WTC11 (cell line): ENCODE results near the gene H2AZ1. TPM values are rescaled to one million over a fixed set of nuclear protein-coding genes. Genes with fewer than 3 reads are reported as not detected.

ENCODE experiments used
- CBFB ChIP-seq: sonication (generic); formaldehyde crosslinking; IDR thresholded peaks from 2 replicates; pipeline ENCODE4 v1.8.1; 2022; ENCODE audit warnings: mild to moderate bottlenecking, low read depth, missing genetic modification reagents
- GABPB1 ChIP-seq: sonication (generic); formaldehyde crosslinking; IDR thresholded peaks from 2 replicates; pipeline ENCODE4 v1.8.1; 2023; ENCODE audit warnings: mild to moderate bottlenecking, missing genetic modification reagents
- PRDM15 ChIP-seq: sonication (generic); formaldehyde crosslinking; IDR thresholded peaks from 2 replicates; pipeline ENCODE4 v1.8.0; 2022; ENCODE audit warnings: missing genetic modification reagents
- ZNF532 ChIP-seq: fragments of 250-450 bp; sonication (Bioruptor Pico); IDR thresholded peaks from 2 replicates; pipeline ENCODE4 v1.9.0; 2021; ENCODE audit warnings: mild to moderate bottlenecking, borderline replicate concordance
- total RNA-seq: library from RNA; stranded (reverse); gene quantifications from 3 replicates; pipeline ENCODE4 v1.2.3, GENCODE V29; 2021

Gene H2AZ1
- total RNA-seq, 1 experiment from 2014 or later: 684 TPM

GRCh38 chr4:99915449-99915848, 34.6 kb downstream of the H2AZ1 start (continued):
- no peak for TF ChIP-seq ZNF532 (CRISPR knock-in tag)
- TF ChIP-seq PRDM15 (CRISPR knock-in tag): no peak
- TF ChIP-seq CBFB (CRISPR knock-in tag): no peak
- TF ChIP-seq GABPB1 (CRISPR knock-in tag): no peak

Other genes with a start within 250 kb of the H2AZ1 start
- 0.07 TPM in 1 of 3 replicates, not detected in the others for gene DAPP1, start 133.4 kb downstream of the H2AZ1 start, total RNA-seq
- gene LAMTOR3, start 55.8 kb downstream of the H2AZ1 start, total RNA-seq: 21.2 to 25.5 TPM (median 24.4 TPM) in 3 replicates
- 35.5 to 40.4 TPM (median 39.9 TPM) in 3 replicates for gene DNAJB14, start 3.7 kb downstream of the H2AZ1 start, total RNA-seq
- gene DDIT4L, start 240.2 kb upstream of the H2AZ1 start, total RNA-seq: 3.8 to 4.9 TPM (median 4.3 TPM) in 3 replicates